Measurements from ENCODE around the gene OR2A42.
"Not testable (repeated sequence)": the region's sequence is repeated elsewhere in the genome, so short reads cannot be mapped to it uniquely, and the experiment has no call there.

DNA sequence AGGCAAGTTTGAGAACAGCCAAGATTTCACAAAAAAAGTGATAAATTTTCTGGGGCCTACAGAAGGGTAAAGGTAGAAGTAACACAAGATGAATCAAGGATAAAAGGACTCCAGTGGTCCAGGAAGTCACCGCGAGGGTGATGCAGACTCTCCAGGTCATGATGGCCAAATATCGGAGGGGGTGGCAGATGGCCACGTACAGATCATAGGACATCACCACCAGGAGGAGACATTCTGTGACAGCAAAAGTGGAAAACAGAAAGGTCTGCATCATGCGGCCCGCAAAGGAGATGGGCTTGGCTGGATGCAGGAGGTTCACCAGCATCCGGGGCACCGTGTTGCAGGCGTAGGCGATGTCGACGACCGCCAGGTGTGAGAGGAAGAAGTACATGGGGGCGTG is 19.7 kb upstream of the OR2A42 start:
- TF ChIP-seq, protein P1, sequence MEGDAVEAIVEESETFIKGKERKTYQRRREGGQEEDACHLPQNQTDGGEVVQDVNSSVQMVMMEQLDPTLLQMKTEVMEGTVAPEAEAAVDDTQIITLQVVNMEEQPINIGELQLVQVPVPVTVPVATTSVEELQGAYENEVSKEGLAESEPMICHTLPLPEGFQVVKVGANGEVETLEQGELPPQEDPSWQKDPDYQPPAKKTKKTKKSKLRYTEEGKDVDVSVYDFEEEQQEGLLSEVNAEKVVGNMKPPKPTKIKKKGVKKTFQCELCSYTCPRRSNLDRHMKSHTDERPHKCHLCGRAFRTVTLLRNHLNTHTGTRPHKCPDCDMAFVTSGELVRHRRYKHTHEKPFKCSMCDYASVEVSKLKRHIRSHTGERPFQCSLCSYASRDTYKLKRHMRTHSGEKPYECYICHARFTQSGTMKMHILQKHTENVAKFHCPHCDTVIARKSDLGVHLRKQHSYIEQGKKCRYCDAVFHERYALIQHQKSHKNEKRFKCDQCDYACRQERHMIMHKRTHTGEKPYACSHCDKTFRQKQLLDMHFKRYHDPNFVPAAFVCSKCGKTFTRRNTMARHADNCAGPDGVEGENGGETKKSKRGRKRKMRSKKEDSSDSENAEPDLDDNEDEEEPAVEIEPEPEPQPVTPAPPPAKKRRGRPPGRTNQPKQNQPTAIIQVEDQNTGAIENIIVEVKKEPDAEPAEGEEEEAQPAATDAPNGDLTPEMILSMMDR (IDR thresholded peaks at IDR 0.05): not testable (repeated sequence)
- TF ChIP-seq EP300 (IDR thresholded peaks at IDR 0.05): not testable (repeated sequence)

Data from stomach (tissue), 4 donors.